ENCODE measurements around the gene EDEM1.

GRCh38 chr3:5264896-5265770 is 77.6 kb downstream of the EDEM1 start:
- TF ChIP-seq CTCF (IDR thresholded peaks at IDR 0.05) (no peak), OVOL2 (CRISPR knock-in tag; IDR thresholded peaks at IDR 0.05; ENCODE audit: borderline replicate concordance) (no peak), E2F1 (CRISPR knock-in tag; IDR thresholded peaks at IDR 0.05) (no peak), ZBTB21 (CRISPR knock-in tag; IDR thresholded peaks at IDR 0.05; ENCODE audit: borderline replicate concordance) (no peak), IRF2 (CRISPR knock-in tag; IDR thresholded peaks at IDR 0.05; ENCODE audit: borderline replicate concordance, low read depth) (no peak), GTF2I (CRISPR knock-in tag; conservative IDR thresholded peaks at IDR 0.05) (no peak)
- TF ChIP-seq, protein P1, sequence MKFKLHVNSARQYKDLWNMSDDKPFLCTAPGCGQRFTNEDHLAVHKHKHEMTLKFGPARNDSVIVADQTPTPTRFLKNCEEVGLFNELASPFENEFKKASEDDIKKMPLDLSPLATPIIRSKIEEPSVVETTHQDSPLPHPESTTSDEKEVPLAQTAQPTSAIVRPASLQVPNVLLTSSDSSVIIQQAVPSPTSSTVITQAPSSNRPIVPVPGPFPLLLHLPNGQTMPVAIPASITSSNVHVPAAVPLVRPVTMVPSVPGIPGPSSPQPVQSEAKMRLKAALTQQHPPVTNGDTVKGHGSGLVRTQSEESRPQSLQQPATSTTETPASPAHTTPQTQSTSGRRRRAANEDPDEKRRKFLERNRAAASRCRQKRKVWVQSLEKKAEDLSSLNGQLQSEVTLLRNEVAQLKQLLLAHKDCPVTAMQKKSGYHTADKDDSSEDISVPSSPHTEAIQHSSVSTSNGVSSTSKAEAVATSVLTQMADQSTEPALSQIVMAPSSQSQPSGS (CRISPR knock-in tag; IDR thresholded peaks at IDR 0.05; ENCODE audit: borderline replicate concordance, low read depth): no peak

Measured in WTC11 (cell line).